HG03139 (cell line): ENCODE results near the gene VIPR2.
"Not testable (repeated sequence)": the region's sequence is repeated elsewhere in the genome, so short reads cannot be mapped to it uniquely, and the experiment has no call there.

Source experiments
- ATAC-seq: cut with Tn5 transposase; IDR thresholded peaks from one replicate; pipeline ENCODE4 v1.9.1; 2021; ENCODE audit not compliant: unreplicated experiment

Gene VIPR2

DNA sequence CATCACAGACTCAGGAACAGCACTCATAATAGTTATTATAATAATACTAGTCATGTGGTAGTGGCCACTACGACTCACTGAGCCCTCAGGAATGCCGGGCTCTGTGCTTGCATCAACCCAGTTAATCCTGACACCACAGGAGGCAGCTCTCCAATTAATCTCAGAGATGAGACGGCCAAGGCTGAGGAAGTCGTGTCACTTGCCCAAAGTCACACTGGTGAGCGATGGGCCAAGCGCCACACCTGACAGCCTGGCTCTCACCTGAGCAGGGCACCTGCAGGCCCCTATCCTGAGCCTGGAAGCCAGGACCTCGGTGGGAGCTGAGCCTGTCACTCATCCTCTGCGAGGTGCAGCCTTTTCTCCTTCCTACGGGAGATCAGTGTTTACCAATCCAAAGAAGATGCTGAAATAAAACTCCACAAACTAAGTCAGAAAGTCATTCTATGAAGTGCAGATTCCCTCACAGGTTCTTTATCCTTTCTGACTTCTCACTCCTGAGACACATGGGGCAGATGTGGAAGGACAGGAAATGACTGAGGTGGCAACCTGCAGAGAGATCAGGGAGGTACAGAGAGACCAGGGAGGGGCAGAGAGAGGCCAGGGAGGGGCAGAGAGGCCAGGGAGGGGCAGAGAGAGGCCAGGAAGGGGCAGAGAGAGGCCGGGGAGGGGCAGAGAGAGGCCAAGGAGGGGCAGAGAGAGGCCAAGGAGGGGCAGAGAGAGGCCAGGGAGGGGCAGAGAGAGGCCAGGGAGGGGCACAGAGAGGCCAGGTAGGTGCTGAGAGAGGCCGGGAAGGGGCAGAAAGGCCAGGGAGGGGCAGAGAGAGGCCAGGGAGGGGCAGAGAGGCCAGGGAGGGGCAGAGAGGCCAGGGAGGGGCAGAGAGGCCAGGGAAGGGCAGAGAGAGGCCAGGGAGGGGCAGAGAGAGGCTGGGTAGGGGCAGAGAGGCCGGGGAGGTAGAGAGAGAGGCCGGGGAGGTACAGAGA lies 38.5 kb downstream of the VIPR2 start:
- ATAC-seq = no peak

DNA sequence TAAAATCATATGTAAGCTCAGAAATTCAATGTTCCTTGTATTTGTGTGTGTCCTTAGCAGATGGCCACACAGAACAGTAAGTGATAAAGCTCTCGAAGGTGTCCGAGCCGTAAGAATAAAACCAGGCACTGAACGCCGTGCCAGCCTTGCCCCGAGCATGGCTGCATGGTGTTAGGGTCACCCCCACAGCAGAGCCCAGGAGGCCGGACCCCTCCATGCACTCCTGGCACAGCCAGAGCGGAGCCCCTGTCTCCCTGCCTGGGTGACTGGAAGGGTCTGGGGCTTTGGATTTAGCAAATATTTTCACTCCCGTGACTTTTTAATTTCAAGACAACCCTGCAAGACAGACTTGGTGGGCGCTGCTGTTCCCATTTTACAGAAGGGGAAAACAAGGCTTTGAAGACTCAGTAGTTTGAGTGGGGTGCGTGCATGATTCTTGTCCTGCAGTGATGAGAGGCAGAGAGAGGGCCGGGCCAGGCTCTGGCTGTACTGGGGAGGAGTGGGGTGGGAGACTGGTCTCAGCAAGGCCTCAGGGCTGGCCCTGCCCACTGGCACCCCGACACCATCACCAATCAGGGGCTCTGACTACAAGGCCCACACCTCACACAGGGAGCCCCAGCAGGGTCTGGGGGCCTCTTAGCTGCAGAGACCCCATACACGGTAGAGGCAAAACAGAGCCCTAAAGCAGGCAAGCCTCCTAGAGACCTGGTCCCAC lies 39.4 kb downstream of the VIPR2 start:
- no peak for ATAC-seq

DNA sequence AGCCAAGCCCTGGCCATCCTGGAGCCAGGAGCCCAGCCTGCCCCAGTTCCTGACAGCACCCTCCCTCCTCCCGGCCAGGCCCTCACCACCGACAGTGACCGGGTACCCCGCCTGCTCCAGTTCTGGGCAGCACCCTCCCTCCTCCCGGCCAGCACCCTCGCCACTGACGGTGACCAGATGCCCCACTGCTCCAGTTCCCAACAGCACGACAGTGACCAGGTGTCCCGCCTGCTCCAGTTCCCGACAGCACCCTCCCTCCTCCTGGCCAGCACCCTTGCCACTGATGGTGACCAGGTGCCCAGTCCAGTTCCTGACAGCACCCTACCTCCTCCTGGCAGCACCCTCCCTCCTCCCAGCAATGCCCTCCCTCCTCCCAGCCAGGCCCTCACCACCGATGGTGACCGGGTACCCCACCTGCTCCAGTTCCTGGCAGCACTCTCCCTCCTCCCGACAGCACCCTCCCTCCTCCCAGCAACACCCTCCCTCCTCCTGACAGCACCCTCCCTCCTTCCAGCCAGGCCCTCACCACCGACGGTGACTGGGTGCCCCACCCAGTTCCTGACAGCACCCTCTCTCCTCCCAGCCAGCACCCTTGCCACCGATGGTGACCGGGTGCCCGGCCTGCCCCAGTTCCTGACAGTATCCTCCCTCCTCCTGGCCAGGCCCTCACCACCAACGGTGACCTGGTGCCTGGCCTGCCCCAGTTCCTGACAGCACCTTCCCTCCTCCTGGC lies 40.3 kb downstream of the VIPR2 start:
- no peak for ATAC-seq

DNA sequence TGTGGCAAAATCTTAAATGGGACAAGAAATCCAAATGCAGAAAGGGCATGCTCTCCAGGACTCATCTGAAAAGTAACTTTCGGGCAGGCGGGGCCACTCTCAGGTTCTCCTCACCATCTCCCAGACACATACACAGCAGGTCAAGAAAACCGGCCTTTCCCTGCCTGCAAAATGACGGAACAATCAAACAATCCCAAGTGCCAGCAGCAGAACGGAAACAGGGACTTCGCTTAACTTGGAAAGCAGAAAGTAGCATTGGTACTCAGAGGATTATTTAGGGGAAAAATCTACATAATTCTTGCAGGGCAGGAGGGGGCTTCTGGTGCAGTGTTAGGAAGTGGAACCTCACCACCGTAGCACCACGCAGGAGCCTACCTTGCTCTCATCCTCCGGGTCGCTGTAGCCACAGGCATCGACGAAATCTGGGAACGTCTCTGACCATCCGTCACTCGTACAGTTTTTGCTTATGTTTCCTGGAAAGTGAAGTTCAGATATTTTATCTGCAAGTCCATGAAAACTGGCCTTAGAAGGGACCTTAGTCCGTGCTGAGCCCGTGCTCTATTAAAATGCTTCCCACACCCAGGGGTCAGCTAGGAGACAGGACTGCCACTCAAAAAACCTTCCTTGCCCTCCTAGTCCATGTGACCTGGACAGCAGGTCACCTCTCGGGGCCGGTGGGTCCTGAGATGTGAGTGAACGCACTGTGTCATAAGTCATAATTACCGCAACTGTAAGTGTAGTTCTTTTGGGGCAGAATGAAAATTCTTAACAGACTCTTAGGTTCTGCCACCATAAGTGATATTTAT lies 41.1 kb downstream of the VIPR2 start:
- no peak for ATAC-seq

DNA sequence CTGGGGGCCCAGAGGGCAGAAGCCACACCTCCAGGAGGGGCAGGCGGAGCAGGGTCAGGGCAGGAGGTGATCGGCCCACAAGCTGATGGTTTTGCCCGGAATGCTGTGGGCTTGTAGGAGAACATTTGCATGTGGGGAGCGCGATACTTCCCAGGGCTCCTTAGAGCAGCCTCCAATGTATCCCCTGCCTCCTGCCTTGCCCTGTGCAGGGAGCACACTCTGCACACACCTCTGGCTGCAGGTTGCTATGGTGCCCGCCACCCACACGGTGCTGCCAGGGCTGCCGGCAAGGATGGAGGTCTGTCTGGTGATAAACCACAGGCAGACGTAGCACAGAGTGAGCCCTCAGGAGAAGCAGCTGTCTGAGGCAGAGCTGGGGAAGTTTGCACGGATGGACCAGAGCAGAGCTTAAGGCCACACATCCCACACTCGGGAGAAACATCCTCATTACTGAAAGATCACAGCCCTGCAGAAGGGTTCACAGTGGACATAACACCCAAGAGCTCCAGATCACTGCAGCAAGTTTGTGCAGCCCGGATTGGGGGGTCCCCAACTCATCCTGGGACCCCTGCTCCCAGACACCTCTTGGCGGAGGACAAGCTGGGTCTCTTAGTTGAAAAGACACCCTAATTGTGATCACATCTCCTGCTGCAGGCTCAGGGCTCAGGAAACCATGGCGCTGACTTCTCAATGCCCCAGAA lies 41.8 kb downstream of the VIPR2 start:
- no peak for ATAC-seq

DNA sequence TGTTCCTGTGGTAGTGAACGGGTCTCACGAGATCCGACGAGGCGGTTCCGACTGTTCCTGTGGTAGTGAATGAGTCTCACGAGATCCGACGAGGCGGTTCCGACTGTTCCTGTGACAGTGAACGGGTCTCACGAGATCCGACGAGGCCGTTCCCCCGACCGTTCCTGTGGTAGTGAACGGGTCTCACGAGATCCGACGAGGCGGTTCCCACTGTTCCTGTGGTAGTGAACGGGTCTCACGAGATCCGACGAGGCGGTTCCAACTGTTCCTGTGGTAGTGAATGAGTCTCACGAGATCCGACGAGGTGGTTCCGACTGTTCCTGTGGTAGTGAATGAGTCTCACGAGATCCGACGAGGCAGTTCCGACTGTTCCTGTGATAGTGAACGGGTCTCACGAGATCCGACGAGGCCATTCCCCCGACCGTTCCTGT lies 43.0 kb downstream of the VIPR2 start:
- ATAC-seq = not testable (repeated sequence)

DNA sequence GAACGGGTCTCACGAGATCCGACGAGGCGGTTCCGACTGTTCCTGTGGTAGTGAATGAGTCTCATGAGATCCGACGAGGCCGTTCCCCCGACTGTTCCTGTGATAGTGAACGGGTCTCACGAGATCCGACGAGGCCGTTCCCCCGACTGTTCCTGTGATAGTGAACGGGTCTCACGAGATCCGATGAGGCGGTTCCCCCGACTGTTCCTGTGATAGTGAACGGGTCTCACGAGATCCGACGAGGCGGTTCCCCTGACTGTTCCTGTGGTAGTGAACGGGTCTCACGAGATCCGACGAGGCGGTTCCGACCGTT lies 43.6 kb downstream of the VIPR2 start:
- not testable (repeated sequence) for ATAC-seq

DNA sequence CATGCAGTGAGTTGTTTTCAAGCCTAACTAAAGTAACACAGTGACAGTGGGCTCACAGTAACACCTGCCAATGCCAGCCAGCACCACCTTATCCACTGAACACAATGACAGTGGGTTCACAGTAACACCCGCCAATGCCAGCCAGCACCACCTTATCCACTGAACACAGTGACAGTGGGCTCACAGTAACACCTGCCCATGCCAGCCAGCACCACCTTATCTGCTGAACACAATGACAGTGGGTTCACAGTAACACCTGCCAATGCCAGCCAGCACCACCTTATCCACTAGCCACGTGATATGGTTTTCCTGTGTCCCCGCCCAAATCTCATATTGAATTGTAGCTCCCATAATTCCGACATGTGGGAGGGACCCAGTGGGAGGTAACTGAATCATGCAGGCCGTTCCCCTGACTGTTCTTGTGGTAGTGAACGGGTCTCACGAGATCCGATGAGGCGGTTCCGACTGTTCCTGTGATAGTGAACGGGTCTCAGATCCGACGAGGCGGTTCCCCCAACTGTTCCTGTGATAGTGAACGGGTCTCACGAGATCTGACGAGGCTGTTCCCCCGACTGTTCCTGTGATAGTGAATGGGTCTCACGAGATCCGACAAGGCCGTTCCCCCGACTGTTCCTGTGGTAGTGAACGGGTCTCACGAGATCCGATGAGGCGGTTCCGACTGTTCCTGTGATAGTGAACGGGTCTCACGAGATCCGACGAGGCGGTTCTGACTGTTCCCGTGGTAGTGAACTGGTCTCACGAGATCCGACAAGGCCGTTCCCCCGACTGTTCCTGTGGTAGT lies 44.2 kb downstream of the VIPR2 start:
- not testable (repeated sequence) for ATAC-seq

DNA sequence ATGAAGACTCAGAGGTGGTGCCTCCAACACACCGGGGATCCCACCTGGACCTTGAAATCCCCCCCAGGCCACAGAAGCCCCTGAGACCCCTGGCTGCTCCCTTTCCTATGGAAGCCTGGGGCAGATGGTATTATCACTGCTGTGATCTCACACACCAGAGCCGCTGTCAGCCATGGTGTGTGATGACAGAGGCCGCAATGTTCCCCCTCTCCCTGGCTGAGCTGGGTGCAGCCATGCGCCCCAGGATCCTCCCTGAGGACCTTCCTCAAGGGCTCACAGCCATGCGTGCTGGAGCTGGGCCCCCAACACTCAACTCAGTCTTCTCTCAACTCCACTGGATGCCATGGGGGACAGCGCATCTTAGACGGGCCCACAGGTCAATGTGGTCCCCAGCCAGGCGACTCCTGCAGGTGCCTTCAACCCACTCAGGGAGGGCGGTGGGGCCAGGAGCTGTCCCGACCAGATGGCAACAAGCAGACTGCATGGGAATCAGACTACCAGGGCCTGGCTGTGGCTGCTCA lies 44.9 kb downstream of the VIPR2 start:
- ATAC-seq = no peak

DNA sequence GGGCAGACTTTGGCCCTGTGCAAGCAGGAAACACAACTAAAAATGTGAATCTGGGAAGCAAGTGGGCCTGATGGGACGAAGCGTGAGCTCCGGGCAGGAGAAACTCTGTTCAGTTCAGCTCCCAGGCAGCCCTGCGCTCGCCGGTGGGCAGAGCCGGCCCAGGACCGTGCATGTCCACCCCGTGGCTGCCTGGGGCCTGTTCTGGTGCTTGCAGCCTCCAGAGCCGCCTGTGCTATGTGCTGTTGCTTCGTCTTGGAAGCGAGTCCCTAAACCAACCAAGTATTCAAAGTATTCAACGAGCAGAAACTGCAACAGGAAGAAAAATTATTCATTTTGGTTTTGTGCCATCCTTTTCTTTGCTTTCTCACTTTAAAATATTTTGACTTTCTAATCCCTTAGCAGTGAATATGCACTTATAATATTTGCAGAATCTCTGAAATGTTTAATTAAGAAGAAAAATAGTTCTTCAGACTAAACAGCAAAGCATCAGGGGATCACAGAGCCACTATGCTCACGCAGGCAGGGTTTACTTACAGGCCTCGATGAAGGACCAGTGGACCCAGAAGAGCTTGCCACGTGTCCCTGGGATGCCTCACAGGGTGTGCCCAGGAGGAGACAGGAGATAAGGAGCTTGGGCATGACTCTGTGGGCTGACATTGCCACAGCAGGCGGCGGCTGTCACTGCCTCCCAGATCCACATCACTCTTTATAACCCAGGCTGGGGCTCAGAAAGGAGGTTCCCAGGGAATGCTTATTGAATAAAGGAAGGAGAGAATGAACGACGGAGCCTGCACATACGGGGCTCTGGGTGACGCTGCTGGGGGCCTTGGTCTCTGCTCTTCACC lies 45.6 kb downstream of the VIPR2 start:
- no peak for ATAC-seq

DNA sequence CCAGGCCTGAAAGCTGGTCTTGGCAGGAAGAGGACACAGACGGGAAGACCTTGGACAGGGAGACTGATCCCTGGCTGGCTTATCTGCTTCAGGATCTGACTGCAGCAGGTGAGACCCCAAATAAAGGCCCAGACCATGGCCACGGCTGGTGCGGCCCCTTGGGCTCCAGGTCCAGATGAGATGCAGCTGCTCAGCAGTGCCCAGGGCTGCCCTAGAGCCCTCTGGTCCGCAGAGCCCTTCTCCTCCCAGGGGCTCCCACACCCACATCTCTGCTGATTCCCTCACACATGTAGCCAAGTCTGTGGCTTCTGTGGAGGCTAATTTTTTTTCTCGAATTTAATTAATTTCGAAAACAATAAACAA lies 46.3 kb downstream of the VIPR2 start:
- ATAC-seq = no peak

DNA sequence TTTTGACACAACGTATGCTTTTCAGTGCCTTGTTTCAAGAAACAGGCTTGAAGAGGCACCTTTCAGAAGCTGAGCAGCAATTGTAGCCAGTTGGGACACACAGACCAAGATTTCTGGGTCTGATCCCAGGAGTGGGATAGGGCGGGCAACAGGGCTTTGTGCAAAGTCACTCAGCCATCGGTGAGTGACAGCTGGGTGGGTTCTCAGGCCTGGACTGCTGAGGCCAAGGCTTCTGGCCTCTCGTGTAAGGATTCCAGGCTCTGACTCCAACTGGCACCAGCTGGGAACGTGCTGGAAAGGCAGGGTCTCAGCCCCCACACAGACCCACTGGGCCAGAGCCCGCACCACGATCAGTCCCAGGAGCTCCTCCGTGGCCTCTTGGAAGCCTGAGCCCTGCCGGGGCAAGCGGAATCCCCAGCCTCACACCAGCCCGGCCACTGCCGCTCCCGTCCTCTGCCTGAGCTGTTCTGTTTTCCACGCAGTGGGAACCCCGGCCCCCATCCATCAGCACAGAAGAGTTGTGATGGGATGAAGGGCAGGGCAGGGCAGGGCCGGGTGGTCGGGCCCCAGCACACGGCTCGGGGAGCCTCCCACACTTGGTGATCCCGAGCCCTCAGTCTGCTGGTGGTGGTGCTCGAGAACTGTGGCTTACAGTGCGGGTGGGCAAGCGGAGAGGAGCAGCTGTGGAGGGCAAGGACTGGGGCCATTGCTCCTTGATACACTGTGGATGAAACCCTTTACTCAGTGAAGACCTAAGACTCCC lies 46.8 kb downstream of the VIPR2 start:
- no peak for ATAC-seq

DNA sequence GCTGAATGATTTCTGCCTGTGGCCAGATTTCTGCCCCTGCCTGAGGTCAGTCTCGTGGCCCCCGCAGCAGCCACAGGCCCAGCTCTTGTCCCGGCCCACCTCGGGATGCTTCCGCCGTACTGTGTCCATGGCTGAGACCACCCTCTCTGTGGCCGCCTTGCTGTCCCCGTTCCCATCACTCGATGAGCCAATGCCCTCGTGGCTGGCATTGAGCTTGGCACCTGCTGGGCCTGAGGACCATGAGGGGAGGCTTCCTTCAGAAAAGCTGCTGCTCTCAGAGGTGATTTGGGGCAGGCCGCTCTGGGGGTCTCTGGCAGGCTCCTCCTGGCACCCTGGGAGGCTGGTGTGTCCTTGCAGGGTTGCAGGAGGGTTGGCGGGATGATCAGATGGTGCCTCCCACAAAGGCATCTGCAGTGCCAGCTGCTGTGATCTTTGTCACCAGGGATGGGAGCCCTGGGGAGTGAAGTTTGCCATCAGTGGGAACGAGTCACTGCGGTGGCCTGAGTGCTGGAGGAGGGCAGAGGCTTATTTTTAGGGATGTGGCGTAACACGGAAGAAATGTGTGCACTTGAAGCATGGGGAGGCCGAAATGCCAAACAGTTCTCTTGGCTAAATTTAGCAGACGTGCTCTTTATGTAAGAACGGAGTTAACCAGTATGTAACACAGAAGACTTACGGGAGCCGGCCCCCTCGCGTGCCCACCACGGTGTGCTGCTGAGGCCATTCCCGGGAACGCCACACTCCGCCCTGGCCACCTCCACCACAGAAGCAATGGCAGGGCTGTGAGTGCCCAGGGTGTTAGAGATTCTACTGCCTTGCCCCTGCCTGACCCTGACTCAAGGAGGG lies 47.7 kb downstream of the VIPR2 start:
- no peak for ATAC-seq

DNA sequence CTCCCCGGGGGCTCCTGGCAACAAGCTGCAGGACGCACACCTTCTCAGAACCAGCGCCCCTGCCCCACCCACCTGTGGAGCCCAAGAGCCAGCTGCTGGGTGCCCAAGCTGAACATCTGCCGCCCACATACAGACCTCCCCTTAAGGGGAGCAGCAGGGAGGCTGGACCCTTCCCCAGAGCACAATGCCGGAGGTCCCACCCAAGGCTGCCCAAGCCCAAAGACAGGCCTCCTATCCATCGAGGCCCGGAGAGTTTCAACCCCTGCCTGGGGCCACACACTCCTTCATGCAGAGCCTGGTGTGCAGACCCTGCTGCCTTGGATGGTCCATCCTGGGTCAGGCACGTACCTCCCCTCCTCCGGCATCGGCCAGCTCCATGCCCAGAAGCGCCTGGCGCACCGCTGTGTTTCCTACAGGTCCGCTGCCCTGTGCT lies 48.7 kb downstream of the VIPR2 start:
- ATAC-seq = no peak

DNA sequence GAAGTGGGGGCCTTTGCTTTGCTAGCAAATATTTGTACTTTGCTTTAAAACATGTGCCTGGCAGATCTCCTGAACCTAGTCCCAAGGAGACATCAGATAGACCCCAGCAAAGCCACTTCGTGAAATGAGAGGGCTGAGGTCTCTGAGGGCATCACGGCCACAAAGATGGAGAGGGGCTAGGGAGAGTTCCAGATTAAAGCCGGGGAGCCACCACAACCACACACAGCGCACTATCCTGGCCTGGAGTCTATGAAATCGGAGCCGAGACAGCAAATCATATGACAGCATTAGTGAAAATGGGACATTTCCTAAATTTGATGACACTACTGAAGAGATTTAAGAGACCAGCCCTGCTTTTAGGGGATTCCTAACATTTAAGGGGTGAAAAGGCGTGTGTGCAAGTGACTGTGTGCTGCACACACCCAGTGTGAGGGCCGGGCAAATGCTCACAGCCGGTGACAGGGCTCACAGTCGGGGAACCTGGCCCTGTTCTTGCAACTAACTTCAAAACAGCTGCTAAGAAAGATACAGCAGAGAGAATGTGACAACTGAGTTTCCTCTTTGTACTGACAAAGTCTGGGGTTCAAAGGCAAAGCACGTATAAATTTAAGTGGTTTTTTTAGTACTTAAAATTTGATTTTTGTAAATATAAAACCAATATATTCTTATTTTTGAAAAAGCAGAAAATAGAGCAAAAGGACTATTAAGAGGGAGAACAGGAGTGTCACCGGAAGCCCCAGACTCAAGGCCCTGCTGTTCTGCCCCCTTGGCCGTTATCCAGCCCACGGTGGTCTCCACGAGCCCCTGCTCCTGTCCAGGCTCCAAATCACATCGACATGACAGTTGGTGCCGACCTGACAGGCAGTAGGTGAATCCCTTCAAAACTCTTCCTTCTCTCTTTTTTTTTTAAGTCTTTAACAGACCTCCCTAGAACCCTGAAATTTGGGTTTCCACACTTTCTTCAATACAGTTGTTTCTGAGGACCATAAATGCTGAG lies 49.5 kb downstream of the VIPR2 start:
- no peak for ATAC-seq
